AG20443 (cell line): ENCODE data around the gene PCF11.
"Not testable (repeated sequence)": the region's sequence is repeated elsewhere in the genome, so short reads cannot be mapped to it uniquely, and the experiment has no call there.

Experiments
- DNase-seq: peaks from one replicate; pipeline ENCODE4 v3.0.0; 2012; ENCODE audit warnings: low spot score, mixed read lengths

Gene PCF11, protein sequence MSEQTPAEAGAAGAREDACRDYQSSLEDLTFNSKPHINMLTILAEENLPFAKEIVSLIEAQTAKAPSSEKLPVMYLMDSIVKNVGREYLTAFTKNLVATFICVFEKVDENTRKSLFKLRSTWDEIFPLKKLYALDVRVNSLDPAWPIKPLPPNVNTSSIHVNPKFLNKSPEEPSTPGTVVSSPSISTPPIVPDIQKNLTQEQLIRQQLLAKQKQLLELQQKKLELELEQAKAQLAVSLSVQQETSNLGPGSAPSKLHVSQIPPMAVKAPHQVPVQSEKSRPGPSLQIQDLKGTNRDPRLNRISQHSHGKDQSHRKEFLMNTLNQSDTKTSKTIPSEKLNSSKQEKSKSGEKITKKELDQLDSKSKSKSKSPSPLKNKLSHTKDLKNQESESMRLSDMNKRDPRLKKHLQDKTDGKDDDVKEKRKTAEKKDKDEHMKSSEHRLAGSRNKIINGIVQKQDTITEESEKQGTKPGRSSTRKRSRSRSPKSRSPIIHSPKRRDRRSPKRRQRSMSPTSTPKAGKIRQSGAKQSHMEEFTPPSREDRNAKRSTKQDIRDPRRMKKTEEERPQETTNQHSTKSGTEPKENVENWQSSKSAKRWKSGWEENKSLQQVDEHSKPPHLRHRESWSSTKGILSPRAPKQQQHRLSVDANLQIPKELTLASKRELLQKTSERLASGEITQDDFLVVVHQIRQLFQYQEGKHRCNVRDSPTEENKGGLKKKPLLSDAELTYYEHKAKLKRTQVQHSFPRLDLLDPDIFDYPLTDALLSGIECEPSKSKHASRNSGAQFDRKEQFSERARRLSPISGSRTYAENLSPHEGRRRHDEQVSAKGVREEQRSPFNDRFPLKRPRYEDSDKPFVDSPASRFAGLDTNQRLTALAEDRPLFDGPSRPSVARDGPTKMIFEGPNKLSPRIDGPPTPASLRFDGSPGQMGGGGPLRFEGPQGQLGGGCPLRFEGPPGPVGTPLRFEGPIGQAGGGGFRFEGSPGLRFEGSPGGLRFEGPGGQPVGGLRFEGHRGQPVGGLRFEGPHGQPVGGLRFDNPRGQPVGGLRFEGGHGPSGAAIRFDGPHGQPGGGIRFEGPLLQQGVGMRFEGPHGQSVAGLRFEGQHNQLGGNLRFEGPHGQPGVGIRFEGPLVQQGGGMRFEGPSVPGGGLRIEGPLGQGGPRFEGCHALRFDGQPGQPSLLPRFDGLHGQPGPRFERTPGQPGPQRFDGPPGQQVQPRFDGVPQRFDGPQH (N-terminal part only)

DNA sequence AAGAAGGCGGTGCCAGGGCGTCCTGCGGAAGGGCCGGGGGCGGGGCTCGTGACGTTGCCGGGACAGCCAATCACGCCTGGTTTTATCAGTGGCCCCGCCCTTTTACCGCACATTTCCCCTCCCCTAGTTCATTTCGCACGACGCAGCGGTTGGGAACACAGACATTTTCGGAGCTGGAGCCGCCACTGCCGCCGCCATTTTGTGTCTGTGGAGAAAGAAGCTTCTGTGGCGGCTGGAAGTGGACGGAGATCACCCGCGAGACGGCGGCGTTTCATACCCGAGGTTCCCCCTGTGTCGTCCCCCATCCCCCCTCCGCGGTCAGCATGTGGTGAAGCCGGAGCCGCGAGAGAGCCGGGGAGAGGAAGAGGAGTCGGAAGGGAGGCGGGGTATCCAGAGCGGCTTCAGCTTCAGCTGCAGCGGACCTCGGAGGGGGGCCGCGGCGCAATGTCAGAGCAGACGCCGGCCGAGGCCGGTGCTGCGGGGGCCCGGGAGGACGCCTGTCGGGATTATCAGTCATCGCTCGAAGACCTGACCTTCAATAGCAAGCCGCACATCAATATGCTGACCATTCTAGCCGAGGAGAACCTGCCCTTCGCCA is at the start of gene PCF11:
Gene PCF11 (plus strand): TSS at position 136 of the 598 bp plus-strand sequence. CDS start 309 bp downstream, at position 445.
- peak; percentile 48 for DNase-seq

DNA sequence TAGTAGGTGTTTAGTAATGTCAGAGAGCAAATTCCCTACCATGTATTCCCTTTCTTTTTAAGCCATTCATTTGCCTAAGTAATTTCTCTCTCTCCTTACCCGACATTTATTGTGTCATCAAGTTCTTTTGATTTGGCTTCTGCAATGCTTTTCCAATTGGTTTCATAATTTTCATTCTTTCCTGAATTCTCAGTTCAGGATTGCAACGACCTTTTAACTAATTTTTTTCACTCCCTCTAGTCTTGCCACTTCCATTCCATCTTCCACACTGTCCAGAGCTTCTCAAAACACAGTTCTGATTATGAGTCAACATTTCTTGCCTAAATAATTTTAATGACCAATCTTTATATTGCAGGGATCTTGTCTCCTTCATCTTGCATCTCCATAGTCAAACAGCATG is 44.0 kb upstream of the PCF11 start:
- DNase-seq = no peak

DNA sequence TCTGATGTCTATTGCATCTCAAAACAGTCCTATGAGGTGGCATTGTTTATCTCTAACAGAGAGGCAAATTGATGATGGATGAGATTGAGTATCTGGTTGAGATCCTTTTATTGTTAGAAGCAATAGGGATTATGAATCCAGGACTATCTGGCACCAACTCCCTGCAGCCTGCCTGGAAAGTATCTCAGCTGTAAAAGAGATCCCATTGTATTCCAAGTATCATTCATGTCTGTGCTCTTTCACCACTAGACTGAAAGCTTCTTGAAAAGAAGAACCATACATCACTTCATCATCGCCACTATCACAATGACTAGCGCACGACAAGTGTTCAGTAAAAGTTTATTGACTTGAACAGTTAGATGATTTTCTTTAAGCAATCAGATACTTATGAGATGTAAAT is 41.9 kb upstream of the PCF11 start:
- no peak for DNase-seq

DNA sequence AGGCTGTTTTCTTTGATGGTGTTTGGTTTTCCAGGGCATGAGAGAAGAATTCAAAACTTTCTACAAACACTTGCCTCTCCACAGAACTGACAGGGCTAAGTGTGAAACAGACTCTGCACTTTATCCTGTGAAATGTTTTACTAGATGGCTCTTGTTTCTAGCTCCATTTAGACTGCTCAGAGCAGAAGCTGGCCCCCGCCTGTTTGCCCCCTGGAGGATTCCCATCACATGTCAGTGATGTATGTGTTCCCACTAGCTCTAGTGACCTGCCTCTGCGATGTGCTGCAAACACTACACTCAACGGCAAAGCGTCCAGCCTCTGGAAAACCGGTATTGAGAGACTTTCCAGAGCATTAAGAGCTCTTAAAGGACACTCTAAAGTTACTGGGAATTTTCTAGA is 41.4 kb upstream of the PCF11 start:
- no peak for DNase-seq

DNA sequence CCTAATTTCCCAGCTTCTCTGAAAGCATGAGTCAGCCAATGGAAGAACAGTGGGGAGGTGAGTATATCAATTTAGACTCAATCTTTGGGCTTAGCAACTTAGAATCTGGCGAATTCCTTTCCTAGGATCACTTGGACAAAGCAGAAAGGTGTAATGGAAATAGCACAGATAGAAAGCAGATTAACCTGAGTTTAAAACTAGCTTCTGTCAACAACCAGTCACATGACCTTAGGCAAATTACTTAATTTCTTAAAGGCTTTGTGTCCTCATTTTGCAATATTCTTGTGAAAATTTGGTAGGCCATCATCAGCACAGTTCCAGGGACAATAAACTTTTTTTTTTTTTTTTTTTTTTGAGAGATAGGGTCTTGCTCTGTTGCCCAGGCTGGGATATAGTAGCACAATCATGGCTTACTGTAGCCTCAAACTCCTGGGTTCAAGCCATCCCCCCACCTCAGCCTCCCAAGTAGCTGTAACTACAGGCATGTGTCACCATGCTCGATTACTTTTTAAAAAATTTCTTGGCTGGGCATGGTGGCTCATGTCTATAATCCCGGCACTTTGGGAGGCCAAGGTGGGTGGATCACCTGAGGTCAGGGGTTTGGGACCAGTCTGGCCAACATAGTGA is 40.8 kb upstream of the PCF11 start:
- DNase-seq = no peak

DNA sequence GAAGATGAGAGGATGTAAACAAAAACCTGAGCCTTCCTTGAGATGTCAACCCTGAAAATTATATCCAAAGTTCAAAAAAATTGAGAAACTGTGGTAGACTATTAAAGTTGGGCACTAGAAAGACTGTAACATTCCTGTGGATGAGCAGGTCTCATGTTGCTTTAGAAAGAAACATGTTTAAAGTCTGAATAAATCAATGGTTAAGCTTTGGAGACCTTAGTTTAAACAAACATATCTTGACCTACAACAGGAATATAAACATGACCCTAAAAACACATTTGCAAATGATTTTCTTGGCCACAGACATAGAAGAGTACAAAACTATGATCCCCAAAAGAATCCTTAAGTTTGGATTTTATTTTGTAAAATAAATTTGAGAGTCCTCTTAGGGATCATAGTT is 38.1 kb upstream of the PCF11 start:
- DNase-seq = no peak

DNA sequence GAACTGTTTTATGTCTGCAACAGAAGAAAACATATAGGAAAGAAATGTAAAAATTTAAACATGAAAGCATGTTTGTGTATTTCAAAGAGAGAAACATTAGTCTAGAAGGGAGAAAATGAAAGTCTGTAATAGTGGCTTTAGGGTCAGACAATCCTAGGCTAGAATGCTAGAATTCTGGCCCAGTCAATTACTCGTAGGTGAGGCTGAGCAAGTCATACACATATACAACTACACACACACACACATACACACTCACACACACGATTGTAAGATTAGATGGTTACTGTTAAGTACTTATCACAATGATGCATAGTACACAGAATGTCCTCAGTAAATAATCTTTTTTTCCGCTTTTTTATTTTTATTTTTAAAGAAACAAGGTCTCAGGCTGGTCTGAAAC is 37.7 kb upstream of the PCF11 start:
- DNase-seq = no peak

DNA sequence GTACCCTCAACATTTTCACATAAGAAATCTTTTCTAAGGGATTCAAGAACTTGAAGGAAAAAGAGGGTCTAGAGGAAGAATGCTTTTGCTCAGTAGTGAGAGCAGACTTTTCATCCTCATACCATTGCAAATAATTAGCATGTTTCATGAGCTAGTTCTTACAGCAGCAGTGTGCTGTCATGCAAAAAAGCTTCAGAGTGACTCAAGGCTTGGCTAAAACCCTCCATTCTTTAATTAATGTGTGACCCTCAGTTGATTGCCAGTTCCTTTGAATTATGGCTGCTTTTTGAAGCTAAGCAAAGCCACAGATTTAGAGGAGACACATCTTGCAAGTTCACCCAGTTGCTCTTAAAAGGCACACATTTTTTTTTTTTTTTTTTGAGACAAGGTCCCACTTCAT is 36.6 kb upstream of the PCF11 start:
- DNase-seq = peak; percentile 19

DNA sequence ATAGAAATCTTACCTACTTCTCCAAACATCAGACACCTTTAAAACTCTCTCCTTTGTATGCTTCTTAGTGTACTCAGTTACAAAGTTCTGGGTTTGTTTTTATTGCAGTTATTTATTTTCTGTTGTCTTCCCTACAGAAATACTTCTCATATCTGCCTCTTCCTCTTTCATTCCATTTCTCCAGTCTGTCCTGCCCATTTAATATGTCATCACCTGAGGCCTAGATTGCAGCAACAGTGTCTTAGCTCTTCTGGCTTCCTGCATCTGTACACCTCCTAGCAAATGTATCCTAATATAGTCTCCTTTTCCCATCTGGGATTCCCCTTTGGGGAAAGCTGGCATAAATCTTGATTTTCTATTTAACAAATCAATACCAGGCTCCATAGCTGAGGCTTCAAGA is 34.9 kb upstream of the PCF11 start:
- DNase-seq = no peak

DNA sequence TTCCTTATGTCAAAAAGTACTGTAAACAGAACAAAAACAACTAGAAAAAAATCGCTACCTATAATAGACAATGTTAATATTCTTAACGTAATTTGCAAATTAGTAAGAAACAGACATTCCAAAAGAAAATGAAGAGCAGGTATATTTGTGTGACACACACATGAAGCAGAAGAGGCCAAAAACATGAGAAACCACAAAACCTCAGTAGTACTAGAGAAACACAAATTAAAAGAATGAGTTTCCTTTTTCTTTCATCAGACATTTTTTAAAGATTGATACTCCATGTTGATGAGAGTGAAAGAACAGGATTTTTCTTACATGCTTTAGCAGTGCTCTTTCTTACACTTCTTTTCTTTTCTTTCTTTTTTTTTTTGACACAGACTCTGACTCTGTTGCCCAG is 34.2 kb upstream of the PCF11 start:
- no peak for DNase-seq

DNA sequence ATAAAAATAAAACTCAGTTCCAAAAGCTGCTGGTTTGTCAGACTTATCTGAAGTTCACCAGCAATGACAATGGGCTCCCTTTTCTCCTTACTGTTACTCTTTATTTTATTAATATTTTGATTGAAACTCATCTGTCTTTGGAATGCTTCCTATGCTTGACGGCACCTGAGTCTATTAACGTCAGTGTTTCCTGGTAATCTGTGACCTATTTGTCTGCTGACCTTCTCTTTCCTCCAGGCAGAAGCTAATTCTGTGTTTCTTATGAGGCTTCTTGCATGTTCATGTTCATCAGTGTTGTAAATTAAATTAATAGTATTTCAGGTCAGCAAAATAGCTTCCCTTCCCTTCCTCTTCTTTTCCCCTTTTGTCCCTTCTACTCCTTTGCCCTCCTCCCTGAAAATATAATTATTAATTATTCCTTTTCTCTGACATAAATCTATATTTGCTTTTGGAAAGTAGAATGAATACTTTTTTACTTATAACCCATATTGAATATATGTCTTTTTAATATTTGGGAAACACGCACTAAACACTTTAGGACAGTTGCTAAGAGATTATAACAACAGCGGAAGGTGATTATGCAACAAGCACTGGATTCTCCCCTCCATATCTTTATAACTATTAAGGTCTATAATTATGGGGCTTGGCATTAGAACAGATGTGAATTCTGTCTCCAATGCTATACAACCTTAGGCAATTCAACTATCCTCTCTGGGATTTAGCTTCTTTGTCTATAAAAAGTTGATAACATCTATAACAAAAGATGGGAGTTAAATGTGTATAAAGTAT is 32.1 kb upstream of the PCF11 start:
- no peak for DNase-seq

DNA sequence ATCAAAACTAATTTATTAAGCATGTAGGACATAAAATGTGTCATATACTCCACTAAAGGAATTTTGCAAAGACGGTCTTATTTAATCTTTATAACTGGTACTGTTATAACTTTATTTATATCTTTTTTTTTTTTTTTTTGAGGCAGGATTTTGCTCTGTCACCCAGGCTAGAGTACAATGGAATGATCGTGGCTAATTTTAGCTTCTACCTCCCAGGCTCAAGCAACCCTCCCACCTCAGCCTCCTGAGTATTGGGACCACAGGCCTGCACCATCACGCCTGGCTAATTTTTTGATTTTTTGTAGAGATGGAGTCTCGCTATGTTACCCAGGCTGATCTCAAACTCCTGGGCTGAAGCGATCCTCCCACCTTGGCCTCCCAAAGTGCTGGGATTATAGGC is 31.4 kb upstream of the PCF11 start:
- DNase-seq = no peak

DNA sequence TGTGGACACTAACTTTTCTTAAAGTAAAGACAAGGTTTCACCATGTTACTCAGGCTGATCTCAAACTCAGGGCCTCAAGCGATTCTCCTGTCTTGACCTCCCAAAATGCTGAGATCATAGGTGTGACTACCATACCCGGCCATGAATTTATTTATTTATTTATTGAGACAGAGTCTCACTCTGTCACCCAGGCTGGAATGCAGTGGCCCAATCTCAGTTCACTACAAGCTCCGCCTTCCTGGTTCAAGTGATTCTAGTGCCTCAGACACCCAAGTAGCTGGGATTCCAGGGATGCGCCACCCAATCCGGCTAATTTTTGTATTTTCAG is 29.7 kb upstream of the PCF11 start:
- DNase-seq = no peak

DNA sequence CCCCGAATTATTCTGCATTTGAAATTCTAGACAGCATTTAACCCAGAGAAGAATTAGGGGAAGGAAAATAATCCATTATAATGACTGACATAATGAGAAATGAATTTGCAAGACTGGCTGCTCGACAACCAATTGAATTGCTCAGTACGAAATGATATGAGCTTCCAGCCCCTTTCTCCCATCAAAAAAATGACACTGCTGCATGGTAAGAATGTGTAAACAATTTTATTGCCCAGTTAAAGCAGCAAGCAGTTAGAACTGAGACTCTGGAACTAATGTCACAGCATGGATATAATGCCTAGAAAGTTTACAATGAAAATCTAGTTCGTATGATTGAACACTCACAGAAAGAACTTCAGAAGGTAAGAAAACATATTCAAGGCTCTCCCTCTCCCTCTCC is 24.7 kb upstream of the PCF11 start:
- DNase-seq = no peak

DNA sequence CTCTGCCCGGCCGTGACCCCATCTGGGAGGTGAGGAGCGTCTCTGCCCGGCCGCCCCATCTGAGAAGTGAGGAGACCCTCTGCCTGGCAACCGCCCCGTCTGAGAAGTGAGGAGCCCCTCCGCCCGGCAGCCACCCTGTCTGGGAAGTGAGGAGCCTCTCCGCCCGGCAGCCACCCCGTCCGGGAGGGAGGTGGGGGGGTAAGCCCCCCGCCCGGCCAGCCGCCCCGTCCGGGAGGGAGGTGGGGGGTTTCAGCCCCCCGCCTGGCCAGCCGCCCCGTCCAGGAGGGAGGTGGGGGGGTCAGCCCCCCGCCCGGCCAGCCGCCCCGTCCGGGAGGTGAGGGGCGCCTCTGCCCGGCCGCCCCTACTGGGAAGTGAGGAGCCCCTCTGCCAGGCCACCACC is 23.7 kb upstream of the PCF11 start:
- not testable (repeated sequence) for DNase-seq

DNA sequence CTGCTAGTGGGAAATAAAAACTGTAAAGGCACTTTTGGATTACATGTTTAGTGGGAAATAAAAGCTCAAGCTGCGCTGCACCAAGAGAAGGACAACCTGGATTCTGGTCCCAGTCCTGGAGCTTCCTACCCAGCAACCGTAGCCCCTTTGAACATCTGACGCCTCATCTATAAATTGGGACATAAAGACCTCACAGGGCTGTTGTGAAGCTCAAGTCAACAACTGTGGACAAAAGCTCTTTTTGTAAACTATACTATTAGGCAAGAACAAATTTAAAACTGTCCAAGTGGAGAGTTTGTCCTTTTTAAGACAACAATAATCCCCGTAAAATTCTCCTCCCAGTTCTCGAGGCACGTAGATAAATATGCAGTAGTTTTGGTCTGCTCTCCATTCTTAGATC is 17.6 kb upstream of the PCF11 start:
- no peak for DNase-seq

DNA sequence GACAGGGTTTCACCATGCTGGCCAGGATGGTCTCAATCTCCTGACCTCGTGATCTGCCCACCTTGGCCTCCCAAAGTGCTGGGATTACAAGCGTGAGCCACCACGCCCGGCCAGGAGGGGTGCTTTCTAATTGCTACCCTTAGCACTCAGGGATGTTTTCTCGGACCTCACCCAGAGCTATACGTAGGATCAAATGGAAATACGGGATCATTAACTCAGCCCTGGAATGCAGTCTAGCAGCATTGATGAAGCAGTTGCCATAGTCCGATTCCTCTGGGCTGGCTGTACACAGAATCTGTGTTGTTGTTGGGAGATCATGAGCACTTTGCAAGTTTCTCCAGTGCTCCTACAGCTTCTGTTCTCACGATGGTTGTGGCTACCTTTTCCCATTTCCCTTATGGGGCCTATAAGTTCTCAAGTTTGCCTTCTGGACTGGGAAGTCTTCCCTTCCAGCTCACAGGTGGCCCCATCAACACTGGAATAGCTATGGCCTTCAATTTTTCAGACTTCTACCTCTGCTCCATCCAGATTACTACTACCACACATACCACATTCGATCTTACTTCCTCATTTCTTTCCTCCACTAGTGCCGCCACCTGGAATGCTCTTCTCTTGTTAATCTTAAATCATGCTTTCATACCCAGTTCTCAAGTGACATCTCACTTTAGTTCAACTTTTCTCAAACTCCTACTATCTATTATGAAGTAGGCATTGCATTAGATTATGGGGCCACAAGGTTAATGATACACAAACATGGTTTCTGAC is 16.1 kb upstream of the PCF11 start:
- no peak for DNase-seq

DNA sequence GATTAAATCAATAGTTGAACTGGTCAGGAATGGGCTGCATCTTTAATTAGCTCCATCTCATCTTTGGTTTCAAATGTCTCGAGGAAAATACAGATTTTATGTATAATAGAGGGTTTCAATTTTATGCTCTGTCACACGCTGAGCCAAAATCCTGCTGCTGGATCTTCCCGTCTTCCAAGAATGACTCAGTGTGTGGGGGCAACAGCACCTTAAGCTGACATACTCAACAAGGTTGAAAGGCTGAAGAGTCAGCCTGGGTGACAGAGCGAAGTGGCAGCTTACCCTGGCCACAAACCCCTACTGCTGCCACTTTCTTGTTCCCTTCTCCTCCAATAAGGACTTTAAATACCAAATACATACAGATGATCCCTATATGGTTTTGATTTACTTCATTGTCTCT is 9.0 kb upstream of the PCF11 start:
- DNase-seq = no peak

DNA sequence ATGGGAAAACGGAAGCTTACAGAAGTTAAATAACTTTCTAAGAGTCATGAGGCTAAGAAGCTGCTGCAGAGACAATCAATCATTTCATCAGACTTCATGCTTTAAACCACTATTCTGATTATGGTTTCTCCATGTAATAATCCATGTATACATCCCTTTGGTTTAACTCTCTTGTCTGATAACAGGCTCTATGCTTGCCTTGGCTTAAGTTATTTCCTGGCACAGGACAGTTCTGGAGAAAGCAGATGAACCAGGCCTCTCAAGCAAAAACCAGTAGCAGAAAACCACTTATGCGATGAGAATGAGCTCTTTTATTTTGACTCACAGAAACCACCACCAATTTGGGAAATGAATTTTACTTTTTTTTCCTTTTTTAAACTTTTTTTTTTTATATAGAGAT is 6.5 kb upstream of the PCF11 start:
- DNase-seq = no peak

DNA sequence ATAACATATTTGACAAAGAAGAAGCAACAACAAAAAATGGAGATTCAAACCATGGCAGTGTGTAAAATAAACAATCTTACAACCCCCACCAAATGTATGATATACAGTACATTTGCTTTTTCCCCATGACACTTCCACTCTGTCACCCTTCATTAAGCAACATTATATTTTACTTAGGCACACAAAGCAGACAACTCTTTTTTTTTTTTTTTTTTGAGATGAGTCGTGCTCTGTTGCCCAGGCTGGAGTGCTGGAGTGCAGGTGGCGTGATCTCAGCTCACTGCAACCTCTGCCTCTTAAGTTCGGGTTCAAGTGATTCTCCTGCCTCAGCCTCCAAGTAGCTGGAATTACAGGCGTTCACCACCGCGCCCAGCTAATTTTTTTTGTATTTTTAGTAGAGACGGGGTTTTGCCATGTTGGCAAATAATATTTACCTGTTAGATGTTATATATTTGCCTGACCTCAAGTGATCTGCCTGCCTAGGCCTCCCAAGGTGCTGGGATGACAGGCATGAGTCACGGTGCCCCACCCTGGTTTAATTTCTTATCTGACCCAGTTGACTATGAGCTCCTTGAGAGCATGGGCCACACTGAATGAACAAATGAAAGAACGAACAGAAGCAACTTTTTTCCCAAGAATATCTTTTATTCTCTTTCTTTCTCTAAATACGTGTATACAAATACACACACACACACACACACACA is 5.5 kb upstream of the PCF11 start:
- DNase-seq = no peak
